Measurements from ENCODE around the gene MRGPRE.

The MRGPRE gene

DNA sequence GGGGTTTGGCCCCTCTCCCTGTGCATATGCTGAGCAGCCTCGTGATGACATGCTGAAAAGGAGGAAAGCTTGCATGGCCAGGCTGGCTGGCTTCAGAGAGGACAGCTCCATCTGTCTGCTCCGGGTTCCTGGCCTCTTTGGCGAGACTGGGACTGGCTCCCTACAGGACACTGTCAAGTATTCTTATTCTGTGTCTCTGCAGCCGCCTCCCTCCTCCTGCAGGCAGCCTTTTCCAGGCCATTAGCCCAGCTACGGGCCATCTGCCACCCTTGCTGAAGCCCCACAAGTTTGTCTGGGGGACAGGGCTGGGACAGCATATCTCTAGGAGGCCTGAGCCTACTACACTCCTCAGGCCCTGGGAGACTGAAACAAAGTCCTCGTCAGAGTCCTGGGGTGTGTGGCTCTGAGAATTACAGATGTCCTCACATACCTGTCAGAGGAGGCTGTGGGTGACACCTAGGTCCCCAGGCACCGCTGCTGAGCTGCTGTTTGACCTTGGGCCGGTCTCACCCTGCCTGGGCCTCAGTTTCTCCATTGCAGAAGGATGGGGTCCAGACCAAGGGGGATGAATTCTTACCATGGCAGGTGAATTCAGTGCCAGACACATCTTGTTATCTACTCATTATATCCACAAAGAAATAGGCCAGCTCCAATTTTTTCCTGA lies 24.6 kb downstream of the MRGPRE start:
- no peak for FAIRE-seq

GRCh38 chr11:3206922-3207204 lies 25.4 kb downstream of the MRGPRE start:
- no peak for FAIRE-seq

- no peak for FAIRE-seq
These were observed 25.9 kb downstream of the MRGPRE start for GRCh38 chr11:3206156-3206921.

DNA sequence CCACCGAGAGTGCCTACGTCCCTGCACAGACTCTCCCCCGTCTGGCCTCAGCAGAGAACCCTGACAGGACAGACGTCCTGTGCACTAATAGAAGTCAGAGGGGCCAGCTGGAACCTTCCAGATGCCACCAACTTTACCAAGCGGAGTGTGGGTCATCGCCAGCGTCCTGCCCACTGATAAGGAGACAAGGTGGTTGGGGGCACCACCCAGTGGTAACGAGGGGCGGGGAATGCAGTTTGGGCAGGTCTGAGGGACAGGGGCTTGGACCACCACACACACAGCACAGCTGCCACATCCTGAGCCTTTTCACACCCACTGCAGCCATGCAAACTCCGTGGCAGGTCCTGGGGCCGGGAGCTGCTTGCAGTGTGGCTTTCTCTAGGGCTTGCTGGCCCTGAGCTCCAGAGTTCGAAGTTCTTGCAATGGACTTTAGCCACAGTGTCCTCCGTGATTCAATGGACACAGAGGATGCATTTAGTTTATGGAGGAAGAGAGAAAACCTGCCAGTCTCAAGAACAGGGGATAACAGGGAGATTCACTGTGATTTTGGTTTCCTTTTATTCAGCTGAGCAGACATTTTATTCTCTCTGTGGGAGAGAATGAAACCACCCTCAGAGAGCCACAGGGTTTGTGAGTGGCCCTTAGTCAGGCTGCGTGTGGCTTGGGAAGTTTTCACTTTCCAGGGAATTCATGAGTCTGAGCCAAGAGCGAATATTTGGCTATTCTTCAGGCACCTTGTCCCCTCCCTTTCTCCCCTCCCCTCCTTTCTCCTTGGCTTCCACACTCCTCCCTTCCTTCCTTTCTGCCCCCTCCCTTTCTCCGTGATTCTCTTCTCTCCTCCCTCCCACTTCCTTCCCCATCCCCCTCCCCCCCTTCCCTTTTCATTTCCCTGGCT lies 26.7 kb downstream of the MRGPRE start:
- no peak for FAIRE-seq

- no peak for FAIRE-seq
These were observed 27.8 kb downstream of the MRGPRE start for GRCh38 chr11:3204141-3205015.

DNA sequence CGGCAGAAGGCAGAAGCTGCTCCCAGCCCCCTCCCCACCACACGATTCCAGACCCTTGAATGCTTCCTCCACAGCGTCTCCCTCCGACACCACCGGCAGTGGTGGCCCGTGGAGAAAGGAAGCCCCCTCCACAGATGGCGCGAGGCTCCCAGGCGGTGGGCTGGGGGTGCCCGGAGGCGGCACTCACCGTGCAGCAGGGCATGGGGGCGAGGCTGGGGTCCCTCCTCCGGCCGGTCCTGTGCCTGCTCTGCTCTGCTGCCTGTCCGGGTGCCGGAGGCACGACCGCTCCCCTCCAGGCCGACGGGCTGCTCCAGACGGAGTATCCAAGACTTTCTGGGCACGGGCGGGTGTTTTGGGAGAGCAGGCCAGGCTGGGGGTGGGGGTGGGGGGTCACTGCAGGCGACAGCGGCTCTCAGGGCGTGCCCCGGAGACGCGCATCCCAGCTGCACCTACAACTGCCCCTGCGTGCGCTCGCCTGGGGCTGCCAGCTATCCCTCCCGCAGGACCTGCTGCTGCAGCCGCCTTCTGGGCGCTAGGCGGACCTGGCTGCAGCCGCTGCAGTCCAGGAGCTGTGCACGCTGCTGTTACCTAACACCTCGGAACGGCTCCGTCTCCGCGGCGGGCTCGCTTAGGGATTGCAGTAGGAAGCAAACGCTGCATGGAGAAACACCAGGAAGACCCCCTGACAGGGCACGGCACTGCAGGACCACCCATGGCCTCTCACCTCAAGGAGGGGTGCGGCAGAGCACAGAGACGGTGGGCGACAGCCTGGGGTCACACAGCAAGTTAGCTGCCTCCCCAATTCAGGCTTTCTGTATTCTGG lies 28.8 kb downstream of the MRGPRE start:
- no peak for FAIRE-seq

GRCh38 chr11:3202759-3203158 lies 29.5 kb downstream of the MRGPRE start:
- no peak for FAIRE-seq

DNA sequence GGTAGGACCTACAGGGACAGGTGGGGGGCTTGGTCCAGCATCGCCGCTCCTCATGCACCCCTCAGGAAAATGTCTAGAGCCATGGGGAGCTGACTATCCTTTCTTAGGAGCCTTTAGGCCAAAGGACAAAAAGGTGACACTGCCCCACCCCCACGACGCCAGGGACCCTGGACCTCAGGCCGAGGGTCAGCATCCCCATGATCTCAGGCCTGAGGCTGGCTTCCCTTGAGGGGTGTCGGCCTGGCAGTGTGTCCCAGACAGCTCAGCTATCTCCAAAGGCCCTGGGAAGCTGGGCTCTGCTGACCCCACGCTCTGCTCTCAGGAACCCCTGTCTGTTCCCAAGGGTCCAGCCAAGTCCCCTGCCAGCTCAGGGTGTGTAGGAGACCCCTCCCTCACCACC lies 29.9 kb downstream of the MRGPRE start:
- FAIRE-seq, result no peak

DNA sequence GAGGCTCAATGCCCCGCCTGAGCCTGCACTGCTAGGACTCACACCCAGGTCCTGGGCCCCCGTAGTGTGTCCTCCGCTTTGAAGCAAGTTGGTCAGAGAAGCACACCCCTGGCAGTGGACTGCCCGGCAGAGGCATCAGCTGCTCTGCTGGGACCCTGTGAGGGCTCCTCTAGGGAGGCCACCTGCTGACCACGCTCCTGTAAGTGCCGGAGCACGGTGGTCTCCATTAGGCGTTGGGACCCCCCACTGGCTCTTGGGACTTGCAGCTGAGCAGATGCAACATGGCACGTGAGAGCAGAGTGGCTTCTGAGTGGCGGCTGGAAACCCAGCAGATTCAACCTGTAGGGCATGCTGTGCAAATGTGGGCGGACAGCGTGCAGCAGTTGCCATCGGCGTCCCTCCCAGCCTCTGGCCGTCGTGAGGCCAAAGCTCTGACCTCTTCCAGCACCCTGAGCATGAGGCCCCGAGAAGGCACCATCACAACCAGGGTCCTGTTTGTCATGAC lies 30.5 kb downstream of the MRGPRE start:
- no peak for FAIRE-seq

DNA sequence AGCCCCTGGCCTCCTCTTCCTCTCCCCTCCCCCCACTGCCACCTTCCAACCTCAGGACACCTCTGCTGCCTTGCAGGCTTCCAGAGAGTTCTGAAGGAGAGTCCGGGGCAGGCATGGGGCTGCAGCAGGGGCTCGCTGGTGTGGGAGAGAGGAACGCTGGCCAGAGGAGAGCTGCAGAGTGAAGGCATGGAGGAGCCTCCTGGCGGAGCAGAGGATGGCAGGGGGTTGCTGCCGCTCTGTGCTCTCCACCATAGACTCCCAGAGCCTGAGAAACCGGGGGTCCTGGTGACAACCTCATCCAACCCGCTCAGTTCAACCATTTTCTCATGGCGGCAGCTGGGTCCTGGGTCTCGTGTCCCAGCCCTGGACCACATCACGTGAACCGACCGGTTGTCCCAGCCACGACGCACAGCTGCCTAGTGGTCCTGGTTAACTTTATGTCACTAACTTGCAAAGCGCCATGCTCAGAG lies 31.1 kb downstream of the MRGPRE start:
- no peak for FAIRE-seq

GRCh38 chr11:3200388-3201111 lies 31.7 kb downstream of the MRGPRE start:
- no peak for FAIRE-seq

- FAIRE-seq, result no peak
These were observed 32.5 kb downstream of the MRGPRE start for GRCh38 chr11:3199537-3200295.

DNA sequence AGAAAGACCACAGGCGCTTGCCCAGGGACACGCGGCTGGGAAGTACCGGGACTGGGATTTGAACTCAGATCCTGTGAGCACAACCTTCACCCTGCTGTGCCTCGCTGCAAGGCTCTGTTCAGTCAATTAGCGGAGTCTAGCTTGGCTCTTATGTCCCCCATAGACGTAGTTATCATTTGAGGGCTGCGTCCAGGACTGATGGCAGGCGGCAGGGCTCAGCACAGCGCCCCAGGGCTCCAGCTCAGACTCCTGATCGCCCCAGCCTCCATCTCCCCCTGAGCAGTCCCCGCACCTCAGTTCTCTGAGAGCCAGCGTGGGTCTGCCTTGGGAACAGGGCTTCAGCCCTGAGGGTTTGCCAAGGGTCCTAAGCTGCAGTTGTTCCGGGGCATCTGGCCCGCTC lies 33.4 kb downstream of the MRGPRE start:
- no peak for FAIRE-seq

GRCh38 chr11:3197878-3198528 lies 34.2 kb downstream of the MRGPRE start:
- FAIRE-seq, result no peak

DNA sequence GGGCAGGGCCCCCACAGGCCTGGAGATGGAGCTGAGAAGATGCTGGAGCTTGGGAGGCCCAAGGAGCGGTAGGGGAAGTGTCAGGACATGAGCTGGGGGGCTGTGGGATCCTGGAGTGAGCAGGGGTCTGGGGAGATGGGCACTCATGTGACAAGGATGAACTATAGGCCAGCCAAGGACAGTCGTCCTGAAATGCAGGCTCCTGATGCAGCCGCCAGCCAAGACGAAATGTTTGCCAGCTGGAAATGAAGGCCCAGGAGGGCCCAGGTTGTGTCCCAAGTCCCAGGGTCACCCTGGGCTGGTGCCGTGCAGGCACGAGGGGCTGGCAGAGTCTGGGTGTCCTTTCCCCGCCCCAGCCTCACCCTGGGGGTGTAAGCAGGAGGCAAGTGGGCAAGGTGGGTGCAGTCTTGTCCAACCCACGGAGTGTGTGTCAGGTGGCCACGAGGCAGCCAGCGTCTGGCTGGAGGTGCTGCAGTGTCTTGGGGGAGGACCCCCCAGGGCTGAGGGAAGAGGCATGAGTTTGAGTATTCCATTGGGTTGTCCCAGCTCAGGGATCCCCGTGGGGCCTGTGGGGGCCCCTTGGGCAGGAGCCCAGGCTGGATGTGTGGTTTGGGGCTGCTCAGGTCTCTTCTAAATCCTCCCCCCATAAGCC lies 35.0 kb downstream of the MRGPRE start:
- FAIRE-seq, result no peak

GRCh38 chr11:3196161-3197043 lies 35.8 kb downstream of the MRGPRE start:
- no peak for FAIRE-seq

- FAIRE-seq, result no peak
These were observed 36.7 kb downstream of the MRGPRE start for GRCh38 chr11:3195251-3196160.

Data from colon (tissue), 2 donors.